GM23338 (cell line): ENCODE data around the gene C1orf21. TPM values are rescaled to one million over a fixed set of nuclear protein-coding genes. Genes with fewer than 3 reads are reported as not detected.

Experiments used
- ETS1 ChIP-seq: IDR thresholded peaks from 2 replicates; pipeline ENCODE4 v1.6.1; 2016; ENCODE audit warnings: antibody characterized with exemption
- EZH2 ChIP-seq: fragments of 200-600 bp; sonication (generic); IDR thresholded peaks from one replicate; pipeline ENCODE4 v1.8.0; 2017; ENCODE audit warnings: antibody characterized with exemption, mild to moderate bottlenecking, low read depth; ENCODE audit not compliant: unreplicated experiment
- EZH2phosphoT487 ChIP-seq: fragments of 200-600 bp; sonication (generic); IDR thresholded peaks from one replicate; pipeline ENCODE4 v1.8.1; 2018; ENCODE audit warnings: antibody characterized with exemption; ENCODE audit not compliant: unreplicated experiment
- JUNB ChIP-seq: IDR thresholded peaks from one replicate; pipeline ENCODE4 v1.6.1; 2016; ENCODE audit warnings: antibody characterized with exemption; ENCODE audit not compliant: unreplicated experiment
- NANOG ChIP-seq: IDR thresholded peaks from 2 replicates; pipeline ENCODE4 v1.6.1; 2016; ENCODE audit warnings: antibody characterized with exemption, borderline replicate concordance
- REST ChIP-seq: IDR thresholded peaks from one replicate; pipeline ENCODE4 v1.6.1; 2018; ENCODE audit warnings: antibody characterized with exemption; ENCODE audit not compliant: unreplicated experiment
- STAT1 ChIP-seq: IDR thresholded peaks from one replicate; pipeline ENCODE4 v1.6.1; 2016; ENCODE audit warnings: antibody characterized with exemption; ENCODE audit not compliant: unreplicated experiment
- ZNF114 ChIP-seq: fragments of 250-450 bp; sonication (Bioruptor Pico); IDR thresholded peaks from 2 replicates; pipeline ENCODE4 v1.5.0; 2020; ENCODE audit warnings: mild to moderate bottlenecking, moderate library complexity
- ZNF331 ChIP-seq: fragments of 250-450 bp; sonication (Bioruptor Pico); IDR thresholded peaks from 2 replicates; pipeline ENCODE4 v1.5.0; 2020; ENCODE audit warnings: low read depth, mild to moderate bottlenecking, moderate library complexity
- ZNF462 ChIP-seq: fragments of 250-450 bp; sonication (Bioruptor Pico); IDR thresholded peaks from 2 replicates; pipeline ENCODE4 v1.5.0; 2020; ENCODE audit warnings: mild to moderate bottlenecking, moderate library complexity
- polyA plus RNA-seq: library from polyadenylated mRNA; unstranded; fragments of >200 nt; fragmentation: Nextera tagmentation; extraction: Ambion mirVana; gene quantifications from 2 replicates; pipeline ENCODE4 v1.2.1, GENCODE V29; 2016
- total RNA-seq: library from RNA; depleted of rRNA; stranded (reverse); fragments of >200 nt; shearing (Covaris generic); gene quantifications from 2 replicates; pipeline ENCODE4 v1.2.3, GENCODE V29; 2014

C1orf21 gene
- total and polyA plus RNA-seq, 2 experiments from 2014 or later, result 28.0 to 40.4 TPM

- TF ChIP-seq ZNF462 (CRISPR knock-in tag), result no peak
- TF ChIP-seq ETS1, result no peak
- no peak for TF ChIP-seq NANOG
- no peak for TF ChIP-seq STAT1
- no peak for TF ChIP-seq EZH2
- TF ChIP-seq EZH2phosphoT487, result no peak
- no peak for TF ChIP-seq JUNB
- no peak for TF ChIP-seq ZNF114 (CRISPR knock-in tag)
- TF ChIP-seq ZNF331 (CRISPR knock-in tag), result no peak
- no peak for TF ChIP-seq REST
Measured at GRCh38 chr1:184643661-184644060, 256.8 kb downstream of the C1orf21 start (continued).
